HFF-Myc (cell line): ENCODE measurements around the gene RELN.

Source experiments
- DNase-seq: peaks from one replicate; pipeline ENCODE4 v3.0.0-alpha.2; 2011; ENCODE audit warnings: low read depth; ENCODE audit errors: extremely low read depth
- H3K4me3 ChIP-seq: replicated peaks from 2 replicates; pipeline ENCODE4 v1.5.1; 2011; ENCODE audit warnings: low read depth, mild to moderate bottlenecking, control low read depth, low read length
- TF ChIP-seq, protein P1 (sequence below): IDR thresholded peaks from 2 replicates; pipeline ENCODE4 v1.5.1; 2012; ENCODE audit warnings: mild to moderate bottlenecking, low read depth, low read length, control low read depth; ENCODE audit errors: missing control alignments

Gene RELN

DNA sequence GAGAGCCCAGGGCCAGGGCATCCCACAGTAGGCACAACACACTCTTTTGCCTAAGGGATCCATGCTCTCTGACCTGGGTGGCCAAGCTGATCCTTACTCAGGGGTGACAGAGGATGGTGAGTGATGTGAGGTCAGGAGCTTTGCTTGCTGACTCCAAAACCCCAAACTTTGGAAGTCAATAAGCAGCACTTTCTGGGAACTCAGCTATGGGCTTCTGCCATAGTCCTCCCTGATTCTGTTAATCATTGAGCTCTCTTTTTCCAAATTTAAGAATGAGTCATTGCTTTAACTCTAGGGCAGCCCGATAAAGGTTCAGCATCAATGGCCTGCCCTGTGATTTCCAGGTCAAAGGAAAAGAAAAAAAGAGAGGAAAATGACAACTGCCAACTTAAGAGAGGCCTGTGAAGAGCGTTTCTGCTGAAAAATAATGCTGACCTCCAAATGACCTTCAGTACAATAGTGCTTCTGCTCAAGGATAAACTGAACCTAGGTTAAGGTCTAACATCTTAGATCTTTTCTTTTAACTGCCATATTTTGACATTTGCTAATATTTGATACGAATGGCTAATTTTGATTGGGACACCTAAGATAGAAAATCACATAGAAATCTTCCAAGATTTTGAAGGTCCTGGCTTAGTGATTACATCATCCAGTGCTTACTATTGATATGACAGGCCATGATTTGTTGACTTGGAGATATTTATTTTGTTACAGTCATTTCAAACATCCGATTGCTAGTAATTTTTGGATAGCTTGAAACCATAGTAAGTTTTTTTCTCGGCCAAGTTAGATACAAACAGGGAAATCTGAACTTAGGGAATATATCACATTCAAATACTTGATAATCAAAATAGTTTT, 20.8 kb upstream of the RELN start:
- no peak overlapping the region for H3K4me3 ChIP-seq
- no peak for DNase-seq
- TF ChIP-seq, protein P1, sequence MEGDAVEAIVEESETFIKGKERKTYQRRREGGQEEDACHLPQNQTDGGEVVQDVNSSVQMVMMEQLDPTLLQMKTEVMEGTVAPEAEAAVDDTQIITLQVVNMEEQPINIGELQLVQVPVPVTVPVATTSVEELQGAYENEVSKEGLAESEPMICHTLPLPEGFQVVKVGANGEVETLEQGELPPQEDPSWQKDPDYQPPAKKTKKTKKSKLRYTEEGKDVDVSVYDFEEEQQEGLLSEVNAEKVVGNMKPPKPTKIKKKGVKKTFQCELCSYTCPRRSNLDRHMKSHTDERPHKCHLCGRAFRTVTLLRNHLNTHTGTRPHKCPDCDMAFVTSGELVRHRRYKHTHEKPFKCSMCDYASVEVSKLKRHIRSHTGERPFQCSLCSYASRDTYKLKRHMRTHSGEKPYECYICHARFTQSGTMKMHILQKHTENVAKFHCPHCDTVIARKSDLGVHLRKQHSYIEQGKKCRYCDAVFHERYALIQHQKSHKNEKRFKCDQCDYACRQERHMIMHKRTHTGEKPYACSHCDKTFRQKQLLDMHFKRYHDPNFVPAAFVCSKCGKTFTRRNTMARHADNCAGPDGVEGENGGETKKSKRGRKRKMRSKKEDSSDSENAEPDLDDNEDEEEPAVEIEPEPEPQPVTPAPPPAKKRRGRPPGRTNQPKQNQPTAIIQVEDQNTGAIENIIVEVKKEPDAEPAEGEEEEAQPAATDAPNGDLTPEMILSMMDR: no peak

DNA sequence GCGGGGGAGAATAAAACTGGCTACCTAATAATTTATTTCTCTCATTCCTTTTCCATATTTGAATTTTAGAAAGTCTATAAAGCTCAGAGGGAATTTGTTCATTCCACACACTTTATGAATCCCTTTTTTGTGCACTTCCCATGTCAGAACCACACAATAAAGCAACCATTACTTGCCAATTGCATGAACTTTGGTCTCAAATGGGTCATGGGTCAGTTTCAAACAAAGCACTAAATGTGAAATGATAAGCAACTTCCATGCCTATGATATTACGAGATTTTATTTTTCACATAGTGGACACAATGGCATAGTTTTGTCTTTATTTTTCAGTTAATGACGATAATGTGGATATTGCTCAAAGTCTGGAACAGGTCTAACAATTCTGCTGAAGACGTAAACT, 18.6 kb upstream of the RELN start:
- DNase-seq: no peak
- H3K4me3 ChIP-seq: no peak overlapping the region
- TF ChIP-seq, protein P1: no peak

DNA sequence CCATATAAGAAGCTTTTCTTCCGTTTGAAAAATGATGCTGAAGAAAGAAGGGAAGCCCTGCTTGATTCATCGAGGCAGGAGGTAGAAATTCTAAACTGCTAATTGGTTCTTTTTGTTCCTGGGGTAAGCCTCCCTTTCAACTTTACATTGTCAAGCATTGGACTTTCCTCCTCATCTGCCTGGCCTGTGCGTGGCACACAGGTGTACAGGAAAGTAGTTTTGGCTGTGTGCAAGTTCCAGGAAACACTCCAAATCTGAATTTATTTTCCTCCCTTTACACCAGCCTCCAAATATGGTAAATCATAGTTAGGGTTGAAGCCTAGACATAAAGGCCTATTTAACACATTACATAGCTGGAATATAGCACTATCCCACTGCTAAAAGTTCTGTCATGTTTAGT, 18.2 kb upstream of the RELN start:
- TF ChIP-seq, protein P1: no peak
- no peak for DNase-seq
- H3K4me3 ChIP-seq: no peak overlapping the region

DNA sequence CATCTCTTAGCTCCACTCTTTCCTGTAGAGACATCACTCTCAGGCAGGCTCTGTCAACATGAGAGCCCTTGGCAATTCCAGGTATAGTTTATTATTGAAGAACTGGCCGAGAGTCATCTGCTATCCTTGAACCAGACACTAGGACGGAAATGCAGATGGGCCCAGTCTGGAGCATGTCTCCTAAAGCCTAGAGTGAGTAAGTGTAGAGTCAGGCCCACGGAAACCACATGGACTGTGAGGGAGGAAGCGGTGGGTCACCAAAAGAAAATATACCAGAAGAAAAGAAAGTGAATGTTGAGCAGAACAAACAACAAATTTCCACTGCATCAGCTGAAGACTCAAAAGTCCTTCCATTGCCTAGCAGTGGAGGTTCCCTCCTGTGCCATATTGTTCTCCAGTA, 15.7 kb upstream of the RELN start:
- DNase-seq: no peak
- H3K4me3 ChIP-seq: no peak overlapping the region
- TF ChIP-seq, protein P1: no peak

DNA sequence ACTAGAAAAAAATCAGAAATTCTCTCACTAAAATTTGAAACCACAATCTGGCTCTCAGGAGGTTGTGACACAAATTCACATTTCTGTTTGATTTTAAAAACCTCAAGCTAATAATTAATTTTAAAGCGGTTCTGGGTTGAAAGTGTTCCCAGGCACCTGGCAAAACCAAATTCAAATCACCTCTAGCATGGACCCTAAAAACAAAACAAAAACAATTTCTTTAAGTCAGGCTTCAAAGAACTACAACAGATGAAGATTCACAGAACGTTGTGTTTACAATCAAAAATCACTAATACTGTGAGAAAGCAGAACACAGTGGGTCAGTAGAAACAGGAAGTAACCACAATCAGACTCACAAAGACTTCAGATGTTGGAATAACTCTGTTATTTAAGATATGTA, 7.2 kb upstream of the RELN start:
- H3K4me3 ChIP-seq: no peak overlapping the region
- TF ChIP-seq, protein P1: no peak
- DNase-seq: no peak

DNA sequence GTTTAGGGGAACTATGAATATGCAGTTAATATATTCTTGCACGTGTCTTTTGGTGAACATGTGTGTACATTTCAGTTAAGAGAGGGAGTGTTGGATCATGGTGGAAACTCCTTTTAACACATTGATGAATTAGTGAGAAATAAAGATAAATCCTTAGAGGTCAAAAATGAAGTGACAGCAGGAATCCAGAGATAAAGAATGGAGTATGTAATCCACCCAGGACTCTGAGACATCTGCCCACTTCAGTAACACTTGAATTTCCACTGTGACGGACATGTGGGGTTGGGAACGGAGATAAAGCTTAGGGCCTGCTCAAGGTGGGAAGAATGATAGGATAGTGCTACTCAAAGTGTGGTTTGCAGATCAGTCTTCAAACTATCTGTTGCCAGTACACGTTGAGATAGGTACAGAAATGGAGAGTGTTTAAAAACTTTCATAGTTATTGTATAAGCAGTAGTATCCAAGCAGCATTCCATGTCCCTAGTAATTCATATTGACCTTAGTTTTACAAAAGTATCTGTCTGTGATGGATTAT, 6.6 kb upstream of the RELN start:
- TF ChIP-seq, protein P1: no peak
- no peak for DNase-seq
- H3K4me3 ChIP-seq: no peak overlapping the region

DNA sequence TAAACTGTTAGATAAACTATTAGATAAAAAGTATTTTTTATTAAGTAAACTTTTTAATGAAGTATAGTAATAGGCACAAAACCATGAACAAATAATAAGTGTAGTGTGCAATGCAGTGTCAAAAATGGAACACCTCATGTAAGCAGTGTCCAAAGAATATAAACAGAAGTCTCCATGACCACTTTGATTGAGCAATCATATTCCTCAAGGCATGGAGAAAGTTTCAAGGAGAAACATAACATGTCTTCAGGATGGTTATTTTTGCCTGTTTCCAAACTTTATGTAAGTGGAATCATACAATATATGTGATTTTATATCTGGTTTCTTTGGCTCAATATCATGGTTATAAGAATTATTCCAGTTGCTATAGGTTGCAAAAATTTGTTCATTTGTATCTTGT, 6.1 kb upstream of the RELN start:
- TF ChIP-seq, protein P1: no peak
- no peak for DNase-seq
- H3K4me3 ChIP-seq: no peak overlapping the region
